HFF-Myc (cell line): ENCODE results near the gene KCNK7.

Experiments used
- DNase-seq: peaks from one replicate; pipeline ENCODE4 v3.0.0-alpha.2; 2011; ENCODE audit warnings: low read depth; ENCODE audit errors: extremely low read depth
- H3K4me3 ChIP-seq: replicated peaks from 2 replicates; pipeline ENCODE4 v1.5.1; 2011; ENCODE audit warnings: low read depth, mild to moderate bottlenecking, control low read depth, low read length
- TF ChIP-seq, protein P1 (sequence below): IDR thresholded peaks from 2 replicates; pipeline ENCODE4 v1.5.1; 2012; ENCODE audit warnings: mild to moderate bottlenecking, low read depth, low read length, control low read depth; ENCODE audit errors: missing control alignments

The KCNK7 gene

GRCh38 chr11:65615950-65616574, 20.5 kb upstream of the KCNK7 start:
- peak overlapping the region; percentile 76 for H3K4me3 ChIP-seq
- TF ChIP-seq, protein P1, sequence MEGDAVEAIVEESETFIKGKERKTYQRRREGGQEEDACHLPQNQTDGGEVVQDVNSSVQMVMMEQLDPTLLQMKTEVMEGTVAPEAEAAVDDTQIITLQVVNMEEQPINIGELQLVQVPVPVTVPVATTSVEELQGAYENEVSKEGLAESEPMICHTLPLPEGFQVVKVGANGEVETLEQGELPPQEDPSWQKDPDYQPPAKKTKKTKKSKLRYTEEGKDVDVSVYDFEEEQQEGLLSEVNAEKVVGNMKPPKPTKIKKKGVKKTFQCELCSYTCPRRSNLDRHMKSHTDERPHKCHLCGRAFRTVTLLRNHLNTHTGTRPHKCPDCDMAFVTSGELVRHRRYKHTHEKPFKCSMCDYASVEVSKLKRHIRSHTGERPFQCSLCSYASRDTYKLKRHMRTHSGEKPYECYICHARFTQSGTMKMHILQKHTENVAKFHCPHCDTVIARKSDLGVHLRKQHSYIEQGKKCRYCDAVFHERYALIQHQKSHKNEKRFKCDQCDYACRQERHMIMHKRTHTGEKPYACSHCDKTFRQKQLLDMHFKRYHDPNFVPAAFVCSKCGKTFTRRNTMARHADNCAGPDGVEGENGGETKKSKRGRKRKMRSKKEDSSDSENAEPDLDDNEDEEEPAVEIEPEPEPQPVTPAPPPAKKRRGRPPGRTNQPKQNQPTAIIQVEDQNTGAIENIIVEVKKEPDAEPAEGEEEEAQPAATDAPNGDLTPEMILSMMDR: no peak
- DNase-seq: no peak

GRCh38 chr11:65615229-65615949, 19.8 kb upstream of the KCNK7 start, which contains the start of gene PCNX3:
Gene PCNX3, plus strand, starts transcription at chr11:65615776. Its CDS starts 536 bp downstream, at chr11:65616312.
- H3K4me3 ChIP-seq: peak within 1 kb of the TSS; percentile 76
- TF ChIP-seq, protein P1: no peak
- DNase-seq: peak; percentile 100

DNA sequence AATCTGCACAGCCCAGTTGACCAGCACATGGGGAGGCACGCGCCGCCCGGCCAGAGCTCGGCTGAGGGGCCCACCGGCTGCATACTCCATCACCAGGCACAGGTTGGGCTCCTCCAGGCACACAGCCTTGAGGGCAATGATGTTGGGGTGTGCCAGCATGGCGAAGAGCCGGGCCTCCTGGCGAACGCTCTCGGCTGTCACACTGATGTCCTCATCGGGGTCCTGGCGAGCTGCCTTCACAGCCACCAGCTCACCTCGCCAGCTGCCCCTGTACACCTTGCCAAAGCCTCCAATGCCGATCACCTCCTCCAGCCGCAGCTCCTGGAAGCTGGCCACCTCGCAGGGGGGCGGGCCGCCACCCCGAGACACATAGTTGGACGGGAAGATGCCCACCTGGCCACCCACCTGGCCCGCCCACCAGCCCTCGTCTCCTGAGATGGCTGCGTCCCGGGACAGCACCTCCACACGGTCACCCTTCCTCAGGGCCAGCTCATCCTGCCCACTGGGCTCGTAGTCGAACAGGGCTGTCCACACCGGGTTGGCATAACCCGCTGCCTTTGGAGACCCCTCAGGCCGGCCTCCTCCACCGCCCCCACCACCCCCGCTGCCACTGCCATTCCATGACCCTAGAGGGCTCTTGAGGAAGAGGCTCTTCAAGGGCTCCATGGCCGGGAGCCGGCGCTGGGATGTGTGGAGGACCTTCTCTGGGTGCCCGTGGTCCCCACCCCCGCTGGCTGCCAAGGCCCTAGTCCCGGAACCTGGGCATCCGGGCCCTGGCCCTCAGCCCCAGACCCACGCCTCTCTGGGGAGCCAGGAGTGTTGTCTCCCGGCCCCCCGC, 17.7 kb upstream of the KCNK7 start:
- peak overlapping the region; percentile 76 for H3K4me3 ChIP-seq
- TF ChIP-seq, protein P1: no peak
- DNase-seq: no peak

DNA sequence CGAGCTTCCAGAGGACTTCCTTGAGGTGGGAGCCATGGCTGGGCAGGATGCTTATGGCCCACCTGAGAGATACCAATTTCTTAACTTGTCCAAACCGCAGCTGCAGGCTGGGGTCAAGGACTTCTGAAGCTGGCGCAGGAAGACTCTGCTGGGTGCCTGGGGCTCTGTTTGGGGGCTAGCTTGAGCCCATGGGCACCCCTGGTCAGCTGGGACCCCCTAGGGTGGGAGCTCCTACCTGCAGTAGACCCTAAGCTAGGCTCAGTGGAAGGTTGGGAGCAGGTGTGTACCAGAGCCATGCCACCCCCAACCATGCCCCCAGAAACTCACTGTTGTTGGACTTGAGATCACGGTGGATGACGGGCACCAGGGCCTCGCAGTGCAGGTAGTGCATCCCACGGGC, 17.1 kb upstream of the KCNK7 start:
- no peak for DNase-seq
- TF ChIP-seq, protein P1: no peak
- H3K4me3 ChIP-seq: peak overlapping the region; percentile 76

- H3K4me3 ChIP-seq: peak overlapping the region; percentile 76
- no peak for DNase-seq
These were observed 16.4 kb upstream of the KCNK7 start for GRCh38 chr11:65611758-65612603.

More at GRCh38 chr11:65611758-65612603, 16.4 kb upstream of the KCNK7 start:
- TF ChIP-seq, protein P1: no peak
